Transverse colon (tissue), 4 donors: ENCODE measurements around the gene SEMA3G. TPM values are rescaled to one million over a fixed set of nuclear protein-coding genes. Genes with fewer than 3 reads are reported as not detected.

ENCODE experiments used
- DNase-seq: peaks from one replicate; pipeline ENCODE4 v3.0.0-alpha.2; 2019
- H3K27ac ChIP-seq, 4 donors: fragments of 200-600 bp; sonication (generic); 2 replicates each; pipeline ENCODE4 v1.5.1; 2016 to 2018; ENCODE audit warnings: inconsistent platforms in 4 of 4
- H3K27me3 ChIP-seq: fragments of 200-600 bp; sonication (generic); 2 replicates; pipeline ENCODE4 v1.5.1; 2017; ENCODE audit warnings: inconsistent platforms
- H3K36me3 ChIP-seq, 4 donors: fragments of 200-600 bp; sonication (generic); 2 replicates each; pipeline ENCODE4 v1.5.1; 2017 to 2019; ENCODE audit warnings: inconsistent platforms in 4 of 4
- H3K4me1 ChIP-seq, 4 donors: fragments of 200-600 bp; sonication (generic); 2 replicates each; pipeline ENCODE4 v1.5.1; 2017 to 2020; ENCODE audit warnings: inconsistent platforms in 4 of 4
- H3K4me3 ChIP-seq, 4 donors: fragments of 200-600 bp; sonication (generic); 1 replicate in 1 of 4; 2 replicates in 3 of 4; pipeline versions ENCODE4 v1.5.1 to v1.6.1; 2017 to 2019; ENCODE audit warnings: inconsistent platforms in 4 of 4
- H3K9me3 ChIP-seq, 2 donors: fragments of 200-600 bp; sonication (generic); 2 replicates each; pipeline ENCODE4 v1.5.1; 2017 to 2019; ENCODE audit warnings: inconsistent platforms in 2 of 2
- CTCF ChIP-seq, 5 experiments: fragments of 200-600 bp in 3 of 5; fragments of 450-650 bp in 2 of 5; sonication (generic) in 3 of 5; IDR thresholded peaks; 1 replicate in 2 of 5; 2 replicates in 3 of 5; pipeline ENCODE4 v1.5.1; 2016 to 2017; ENCODE audit warnings: antibody characterized with exemption in 5 of 5, inconsistent platforms in 3 of 5, mild to moderate bottlenecking in 2 of 5, moderate library complexity in 1 of 5
- EP300 ChIP-seq: sonication (generic); formaldehyde crosslinking; IDR thresholded peaks from one replicate; pipeline ENCODE4 v1.6.1; 2017; ENCODE audit warnings: antibody characterized with exemption, low read depth
- POLR2A ChIP-seq: fragments of 450-650 bp; IDR thresholded peaks from one replicate; pipeline ENCODE4 v1.6.1; 2016; ENCODE audit warnings: antibody characterized with exemption, mild to moderate bottlenecking, moderate library complexity
- POLR2AphosphoS5 ChIP-seq, 3 donors: sonication (generic); formaldehyde crosslinking; IDR thresholded peaks; one replicate each; pipeline ENCODE4 v1.6.1; 2016; ENCODE audit warnings: antibody characterized with exemption in 3 of 3
- WGBS, 2 donors: methylation state at CpG; one replicate each; pipeline ENCODE4 v1.1.5; 2018; ENCODE audit warnings: low coverage in 1 of 2; 5-methylcytosine and 5-hydroxymethylcytosine counted together
- in situ Hi-C, 4 donors: fragments of 200-750 bp; cut with MboI; loops; one replicate each; pipeline versions ENCODE4 v1.15.0 to v1.15.1; 2017; ENCODE audit warnings: low sequenced_read_pairs in 3 of 4, low pct_ligation_motif_present in 1 of 4, low pct_unique_long_range_greater_than_20kb in 1 of 4
- intact Hi-C: fragments of 100-400 bp; cut with DNase I; formaldehyde crosslinking; loops from one replicate; pipeline ENCODE4 v1.15.1; 2023; ENCODE audit warnings: low total_unique reads
- total RNA-seq, 4 donors: library from RNA; depleted of rRNA; stranded (reverse); fragments of >200 nt; gene quantifications; one replicate each; pipeline ENCODE4 v1.1.0, GENCODE V29; 2016

Gene SEMA3G
- total RNA-seq, 4 donors from 2014 or later: 1.2 to 21.7 (median 2.3) TPM

- no peaks in the 10 kb centered on the region for H3K27me3 ChIP-seq
- no peaks in the 10 kb centered on the region for H3K9me3 ChIP-seq
- in situ Hi-C loops: no loop called here
- H3K27ac ChIP-seq: no peak overlapping the region
- no peak for DNase-seq
- 88% methylated on average over 18 of the region's 18 CpGs; no CpG with 5 or more reads in 1 of the 2 donors for WGBS, 2 donors
- peaks cover 5 to 8% (median 6%) of the 10 kb centered on the region in 4 donors for H3K4me1 ChIP-seq
- intact Hi-C loops: no loop called here
- H3K4me3 ChIP-seq: no peak overlapping the region
- H3K36me3 ChIP-seq: no peaks in the 10 kb centered on the region
- TF ChIP-seq POLR2A (no peak), POLR2AphosphoS5 (IDR thresholded peaks at IDR 0.05) (no peak), CTCF (IDR thresholded peaks at IDR 0.05) (no peak), EP300 (no peak)
Observed at GRCh38 chr3:52441772-52442332, 3.1 kb downstream of the SEMA3G start.

GRCh38 chr3:52441091-52441771 lies 3.7 kb downstream of the SEMA3G start:
- WGBS, 2 donors: 87% methylated on average over 22 of the region's 23 CpGs; no CpG with 5 or more reads in 1 of the 2 donors
- Histone ChIP-seq H3K9me3 (no peaks in the 10 kb centered on the region), H3K27me3 (no peaks in the 10 kb centered on the region), H3K27ac (no peak overlapping the region), H3K4me3 (no peak overlapping the region), H3K4me1 (peaks cover 5 to 7% (median 6%) of the 10 kb centered on the region in 4 donors), H3K36me3 (no peaks in the 10 kb centered on the region)
- in situ Hi-C loops: no loop called here
- intact Hi-C loops: no loop called here
- no peak for DNase-seq
- no peak for TF ChIP-seq POLR2AphosphoS5 (IDR thresholded peaks at IDR 0.05)
- no peak for TF ChIP-seq CTCF (IDR thresholded peaks at IDR 0.05)
- no peak for TF ChIP-seq POLR2A
- TF ChIP-seq EP300: no peak

GRCh38 chr3:52440671-52441070 lies 4.2 kb downstream of the SEMA3G start:
- in situ Hi-C loops: no loop called here
- no peak for DNase-seq
- intact Hi-C loops: no loop called here
- Histone ChIP-seq H3K27me3 (no peaks in the 10 kb centered on the region), H3K4me1 (peaks cover 5 to 7% (median 6%) of the 10 kb centered on the region in 4 donors), H3K9me3 (no peaks in the 10 kb centered on the region), H3K36me3 (no peaks in the 10 kb centered on the region), H3K4me3 (no peak overlapping the region), H3K27ac (no peak overlapping the region)
- TF ChIP-seq POLR2A (no peak), EP300 (no peak), POLR2AphosphoS5 (IDR thresholded peaks at IDR 0.05) (no peak), CTCF (IDR thresholded peaks at IDR 0.05) (no peak)
- 95% methylated on average over 14 of the region's 14 CpGs; no CpG with 5 or more reads in 1 of the 2 donors for WGBS, 2 donors

- Histone ChIP-seq H3K9me3 (no peaks in the 10 kb centered on the region), H3K27me3 (no peaks in the 10 kb centered on the region), H3K27ac (no peak overlapping the region), H3K4me3 (no peak overlapping the region), H3K4me1 (peaks cover 5 to 6% (median 5%) of the 10 kb centered on the region in 4 donors), H3K36me3 (no peaks in the 10 kb centered on the region)
- WGBS, 2 donors: 90% methylated on average over 12 of the region's 12 CpGs; no CpG with 5 or more reads in 1 of the 2 donors
- DNase-seq: no peak
- TF ChIP-seq CTCF (IDR thresholded peaks at IDR 0.05) (no peak), POLR2A (no peak), EP300 (no peak), POLR2AphosphoS5 (IDR thresholded peaks at IDR 0.05) (no peak)
- intact Hi-C loops (no loop called here), in situ Hi-C loops (no loop called here)
Observed at GRCh38 chr3:52440249-52440551, 4.7 kb downstream of the SEMA3G start.
